Caco-2 (cell line): Measurements from ENCODE around the gene MUC5AC. TPM values are rescaled to one million over a fixed set of nuclear protein-coding genes. Genes with fewer than 3 reads are reported as not detected.

Experiments used
- BruUV-seq: library from RNA; stranded (reverse); fragments of 400-500 nt; replicated peaks from 2 replicates; lab custom pipeline; 2021; lab: Mats Ljungman, UMichigan
- CTCF ChIA-PET: fragments of 300-600 bp; sonication (Branson Sonifier 250); formaldehyde crosslinking; loops from one replicate; lab custom pipeline; 2022; ENCODE audit warnings: antibody characterized with exemption; lab: Charles Lee
- POLR2A ChIA-PET: fragments of 300-600 bp; sonication (Branson Sonifier 250); formaldehyde crosslinking; loops from one replicate; lab custom pipeline; 2022; ENCODE audit warnings: antibody characterized with exemption; lab: Charles Lee
- DNase-seq, 2 experiments: peaks; one replicate each; pipeline versions ENCODE4 v3.0.0 to v3.0.0-alpha.2; 2020 to 2022
- H3K27me3 ChIP-seq: replicated peaks from 2 replicates; pipeline ENCODE4 v1.6.0; 2011; ENCODE audit warnings: low read length; ENCODE audit not compliant: control insufficient read depth, insufficient read depth
- H3K36me3 ChIP-seq: 2 replicates; pipeline ENCODE4 v1.5.1; 2011; ENCODE audit warnings: low read length; ENCODE audit not compliant: control insufficient read depth, insufficient read depth
- H3K4me1 ChIP-seq: fragments of 250-450 bp; sonication (Bioruptor Pico); 2 replicates; pipeline ENCODE4 v1.5.1; 2020; ENCODE audit warnings: mild to moderate bottlenecking
- H3K4me3 ChIP-seq: 2 replicates; pipeline ENCODE4 v1.5.1; 2011; ENCODE audit warnings: low read depth, mild to moderate bottlenecking, control low read depth, low read length
- H3K9me3 ChIP-seq: fragments of 250-450 bp; sonication (Bioruptor Pico); 2 replicates; pipeline ENCODE4 v1.5.1; 2020; ENCODE audit warnings: mild to moderate bottlenecking, moderate library complexity
- H3K27ac Mint-ChIP-seq: one replicate; pipeline ENCODE4 v1.8.0; 2022; ENCODE audit warnings: mixed read lengths; ENCODE audit not compliant: unreplicated experiment
- H3K27me3 Mint-ChIP-seq: one replicate; pipeline ENCODE4 v1.8.0; 2022; ENCODE audit warnings: mixed read lengths; ENCODE audit not compliant: insufficient read depth, unreplicated experiment
- H3K36me3 Mint-ChIP-seq: one replicate; pipeline ENCODE4 v1.8.0; 2022; ENCODE audit warnings: mild to moderate bottlenecking, mixed read lengths; ENCODE audit not compliant: insufficient read depth, unreplicated experiment
- H3K4me1 Mint-ChIP-seq: one replicate; pipeline ENCODE4 v1.8.0; 2022; ENCODE audit warnings: low read depth, mixed read lengths; ENCODE audit not compliant: unreplicated experiment
- H3K4me3 Mint-ChIP-seq: one replicate; pipeline ENCODE4 v1.8.0; 2022; ENCODE audit warnings: mild to moderate bottlenecking, moderate library complexity, mixed read lengths; ENCODE audit not compliant: unreplicated experiment
- H3K9me3 Mint-ChIP-seq: one replicate; pipeline ENCODE4 v1.8.0; 2022; ENCODE audit warnings: mixed read lengths; ENCODE audit not compliant: unreplicated experiment
- intact Hi-C: fragments of 100-400 bp; cut with micrococcal nuclease; formaldehyde crosslinking; loops from one replicate; pipeline ENCODE4 v1.10.0; 2022; ENCODE audit not compliant: unreplicated experiment
- total RNA-seq: library from RNA; stranded (reverse); gene quantifications from 2 replicates; pipeline ENCODE4 v1.2.3, GENCODE V29; 2022
- TF ChIP-seq, protein P1 (sequence below), 2 experiments: fragments of 200-600 bp in 1 of 2; IDR thresholded peaks; 1 replicate in 1 of 2; 2 replicates in 1 of 2; pipeline versions ENCODE4 v1.5.1 to v1.8.0; 2011 to 2022; ENCODE audit warnings: antibody characterized with exemption in 1 of 2, control low read depth in 1 of 2, inconsistent platforms in 1 of 2, low read depth in 1 of 2, low read length in 1 of 2, mild to moderate bottlenecking in 1 of 2, moderate library complexity in 1 of 2; ENCODE audit not compliant: insufficient read depth in 1 of 2, severe bottlenecking in 1 of 2, unreplicated experiment in 1 of 2

The MUC5AC gene
- total RNA-seq, 1 experiment from 2014 or later = 0.25 TPM

DNA sequence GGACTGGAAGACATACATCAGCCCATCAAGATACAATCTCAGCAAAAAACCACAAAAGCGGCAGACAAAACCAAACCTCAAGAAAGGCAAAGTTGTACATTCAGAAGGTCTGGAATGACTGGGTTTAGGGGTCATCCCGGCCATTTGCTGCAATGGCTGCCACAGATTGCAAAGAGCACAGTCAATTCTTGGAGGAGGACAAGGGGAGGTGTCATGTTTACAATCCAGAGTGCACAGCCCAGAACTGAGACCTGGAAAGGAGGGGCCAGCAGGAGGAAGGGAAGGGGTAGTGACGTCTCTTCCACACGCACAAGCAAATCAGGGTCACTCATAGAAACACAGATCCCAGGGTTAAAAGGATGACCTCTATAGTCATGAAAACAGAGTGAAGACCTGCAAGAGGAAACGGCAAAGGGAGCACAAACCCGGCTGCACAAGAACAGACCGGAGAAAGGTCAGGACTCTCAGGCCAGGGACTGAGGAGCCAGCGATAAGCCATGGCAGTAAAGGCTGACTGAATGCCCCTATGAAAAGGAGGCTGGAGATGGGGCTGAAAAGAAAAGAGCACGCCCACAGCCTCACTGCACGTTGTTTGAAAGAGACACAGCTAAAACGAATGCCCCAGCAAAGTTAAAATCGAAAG lies 18.2 kb upstream of the MUC5AC start:
- no peak overlapping the region for H3K27ac Mint-ChIP-seq
- no peak overlapping the region for H3K4me3 Mint-ChIP-seq
- TF ChIP-seq, protein P1, sequence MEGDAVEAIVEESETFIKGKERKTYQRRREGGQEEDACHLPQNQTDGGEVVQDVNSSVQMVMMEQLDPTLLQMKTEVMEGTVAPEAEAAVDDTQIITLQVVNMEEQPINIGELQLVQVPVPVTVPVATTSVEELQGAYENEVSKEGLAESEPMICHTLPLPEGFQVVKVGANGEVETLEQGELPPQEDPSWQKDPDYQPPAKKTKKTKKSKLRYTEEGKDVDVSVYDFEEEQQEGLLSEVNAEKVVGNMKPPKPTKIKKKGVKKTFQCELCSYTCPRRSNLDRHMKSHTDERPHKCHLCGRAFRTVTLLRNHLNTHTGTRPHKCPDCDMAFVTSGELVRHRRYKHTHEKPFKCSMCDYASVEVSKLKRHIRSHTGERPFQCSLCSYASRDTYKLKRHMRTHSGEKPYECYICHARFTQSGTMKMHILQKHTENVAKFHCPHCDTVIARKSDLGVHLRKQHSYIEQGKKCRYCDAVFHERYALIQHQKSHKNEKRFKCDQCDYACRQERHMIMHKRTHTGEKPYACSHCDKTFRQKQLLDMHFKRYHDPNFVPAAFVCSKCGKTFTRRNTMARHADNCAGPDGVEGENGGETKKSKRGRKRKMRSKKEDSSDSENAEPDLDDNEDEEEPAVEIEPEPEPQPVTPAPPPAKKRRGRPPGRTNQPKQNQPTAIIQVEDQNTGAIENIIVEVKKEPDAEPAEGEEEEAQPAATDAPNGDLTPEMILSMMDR (IDR thresholded peaks at IDR 0.05; ENCODE audit: insufficient read depth in 1 of 2, low read depth in 1 of 2, low read length in 1 of 2, severe bottlenecking in 1 of 2, unreplicated experiment in 1 of 2) = no peak
- no peaks in the 10 kb centered on the region for H3K36me3 Mint-ChIP-seq
- DNase-seq = no peak
- ChIA-PET CTCF (no interaction called here), POLR2A (no interaction called here)
- H3K4me1 Mint-ChIP-seq = no peaks in the 10 kb centered on the region
- intact Hi-C loops = no loop called here
- no peaks in the 10 kb centered on the region for H3K27me3 Mint-ChIP-seq
- Histone ChIP-seq H3K4me3 (no peak overlapping the region), H3K27me3 (no peaks in the 10 kb centered on the region), H3K4me1 (no peaks in the 10 kb centered on the region), H3K9me3 (peaks cover 17% of the 10 kb centered on the region), H3K36me3 (no peaks in the 10 kb centered on the region)
- no TSS peak for BruUV-seq
- H3K9me3 Mint-ChIP-seq = peaks cover 37% of the 10 kb centered on the region

DNA sequence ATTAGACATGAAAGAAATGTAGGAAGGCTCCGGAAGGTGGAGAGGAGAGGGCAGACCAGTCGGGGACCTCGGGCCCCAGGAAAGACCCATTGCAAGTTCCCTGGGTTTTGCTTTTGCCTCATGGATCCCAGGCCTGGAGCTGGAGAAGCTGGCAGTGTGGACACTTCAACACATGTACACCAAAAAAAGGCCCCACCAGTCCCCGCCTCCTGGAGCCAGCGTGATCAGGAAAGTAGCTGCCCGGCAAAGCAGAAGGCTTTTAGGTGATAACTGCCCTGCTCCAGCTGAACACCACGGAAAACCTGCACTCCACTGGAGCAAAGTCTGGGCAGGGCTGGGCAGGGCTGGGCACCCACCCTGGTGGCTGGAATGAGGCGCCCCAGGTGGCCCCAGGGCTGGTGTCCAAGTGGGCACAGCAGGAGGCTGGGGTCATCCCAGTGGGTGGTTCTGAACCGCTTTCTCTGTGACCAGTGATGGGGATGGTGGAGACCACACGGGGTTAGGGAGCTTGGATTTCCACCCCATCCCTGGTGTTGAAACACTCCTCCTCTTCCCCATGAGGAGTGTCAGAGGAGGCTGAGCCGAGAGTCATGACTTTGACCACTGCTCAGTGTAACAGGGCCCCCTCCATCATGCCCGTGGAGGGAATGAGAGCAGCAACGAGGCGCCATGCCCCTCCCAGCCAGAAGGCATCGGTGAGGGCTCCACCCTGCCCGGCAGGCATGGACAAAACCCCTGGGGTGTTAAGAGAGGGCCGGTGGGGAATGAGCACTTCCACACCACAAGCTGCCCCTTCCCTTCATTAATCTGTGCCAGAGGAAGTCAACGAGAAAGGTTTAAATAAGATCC lies 16.9 kb upstream of the MUC5AC start:
- CTCF ChIA-PET = no interaction called here
- POLR2A ChIA-PET = no interaction called here
- TF ChIP-seq, protein P1 (IDR thresholded peaks at IDR 0.05; ENCODE audit: insufficient read depth in 1 of 2, low read depth in 1 of 2, low read length in 1 of 2, severe bottlenecking in 1 of 2, unreplicated experiment in 1 of 2) = no peak
- intact Hi-C loops = no loop called here
- Histone ChIP-seq H3K4me1 (no peaks in the 10 kb centered on the region), H3K9me3 (peaks cover 13% of the 10 kb centered on the region), H3K36me3 (no peaks in the 10 kb centered on the region), H3K4me3 (no peak overlapping the region), H3K27me3 (no peaks in the 10 kb centered on the region)
- no peaks in the 10 kb centered on the region for H3K27me3 Mint-ChIP-seq
- no peaks in the 10 kb centered on the region for H3K36me3 Mint-ChIP-seq
- H3K27ac Mint-ChIP-seq = no peak overlapping the region
- H3K4me3 Mint-ChIP-seq = no peak overlapping the region
- peaks cover 39% of the 10 kb centered on the region for H3K9me3 Mint-ChIP-seq
- no peaks in the 10 kb centered on the region for H3K4me1 Mint-ChIP-seq
- no peak for DNase-seq
- BruUV-seq = no TSS peak

DNA sequence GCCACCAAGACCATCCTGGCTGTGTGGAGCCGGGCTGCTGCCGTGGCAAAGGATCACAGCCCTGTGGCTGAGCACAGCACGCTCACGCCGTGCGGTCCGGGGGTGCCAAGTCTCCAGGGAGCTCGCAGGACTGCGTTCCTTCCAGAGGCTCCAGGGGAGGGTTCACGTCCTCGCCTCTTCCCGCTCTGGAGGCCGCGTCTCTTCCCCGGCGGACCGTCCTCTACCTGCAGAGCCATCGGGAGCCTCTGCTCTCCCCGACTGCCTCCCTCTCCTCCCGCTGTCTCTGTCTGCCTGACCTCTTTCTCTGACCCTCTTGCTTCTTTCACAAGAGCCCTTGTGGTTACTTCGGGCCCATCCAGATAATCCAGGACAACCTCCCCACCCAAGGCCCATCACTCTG lies 11.4 kb upstream of the MUC5AC start:
- DNase-seq = no peak
- Mint-ChIP-seq H3K9me3 (peaks cover 54% of the 10 kb centered on the region), H3K27me3 (peaks cover 2% of the 10 kb centered on the region), H3K36me3 (no peaks in the 10 kb centered on the region), H3K4me3 (no peak overlapping the region), H3K27ac (no peak overlapping the region), H3K4me1 (no peaks in the 10 kb centered on the region)
- Histone ChIP-seq H3K4me1 (peaks cover 5% of the 10 kb centered on the region), H3K9me3 (peaks cover 13% of the 10 kb centered on the region), H3K27me3 (no peaks in the 10 kb centered on the region), H3K36me3 (no peaks in the 10 kb centered on the region), H3K4me3 (no peak overlapping the region)
- ChIA-PET CTCF (no interaction called here), POLR2A (no interaction called here)
- BruUV-seq = no TSS peak
- intact Hi-C loops = no loop called here
- TF ChIP-seq, protein P1 (IDR thresholded peaks at IDR 0.05; ENCODE audit: insufficient read depth in 1 of 2, low read depth in 1 of 2, low read length in 1 of 2, severe bottlenecking in 1 of 2, unreplicated experiment in 1 of 2) = no peak
